GM19372 (cell line): Measurements from ENCODE around the gene NCKAP5.

Source experiments
- ATAC-seq: cut with Tn5 transposase; IDR thresholded peaks from one replicate; pipeline ENCODE4 v1.9.1; 2021; ENCODE audit warnings: mild to moderate bottlenecking, low read depth, moderate library complexity; ENCODE audit not compliant: unreplicated experiment

NCKAP5 gene

DNA sequence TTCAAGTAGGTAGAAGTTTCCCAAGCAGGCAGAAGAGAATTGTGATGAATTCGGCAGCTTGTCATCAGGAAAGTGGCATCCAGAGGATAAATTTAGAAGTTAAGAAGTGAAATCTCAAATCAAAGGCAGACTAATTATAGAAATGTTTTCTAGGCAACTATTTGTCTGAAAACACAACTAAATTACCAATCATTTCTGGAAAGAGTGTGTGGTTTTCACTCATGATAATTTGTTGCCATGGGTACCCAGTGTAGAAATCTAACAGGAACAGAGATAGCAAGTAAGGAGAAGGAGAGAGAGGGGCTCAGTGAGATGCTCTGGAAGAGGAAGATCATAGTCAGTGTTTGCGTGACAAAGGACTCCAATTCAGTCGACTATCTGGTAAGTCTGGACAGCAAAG is 208.1 kb downstream of the NCKAP5 start:
- no peak for ATAC-seq

DNA sequence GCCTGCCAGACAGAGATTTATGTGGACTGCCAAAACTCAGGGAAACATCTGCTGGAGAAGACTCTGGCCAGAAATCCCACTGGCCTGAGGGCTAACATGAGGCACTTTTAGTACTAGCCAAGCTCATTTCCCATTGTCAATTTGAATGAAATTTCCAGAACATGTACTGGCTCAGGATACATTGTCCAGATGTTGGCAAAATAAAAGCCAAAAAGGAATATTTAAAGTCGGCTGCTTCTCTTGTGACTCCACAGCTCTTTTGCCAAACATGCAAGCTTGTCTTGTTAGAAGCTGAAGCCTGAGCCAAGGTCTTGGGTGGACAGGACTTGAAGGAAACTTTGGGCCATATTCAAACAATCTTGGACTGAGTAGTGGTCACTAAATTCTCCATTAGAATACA is 215.5 kb downstream of the NCKAP5 start:
- no peak for ATAC-seq

DNA sequence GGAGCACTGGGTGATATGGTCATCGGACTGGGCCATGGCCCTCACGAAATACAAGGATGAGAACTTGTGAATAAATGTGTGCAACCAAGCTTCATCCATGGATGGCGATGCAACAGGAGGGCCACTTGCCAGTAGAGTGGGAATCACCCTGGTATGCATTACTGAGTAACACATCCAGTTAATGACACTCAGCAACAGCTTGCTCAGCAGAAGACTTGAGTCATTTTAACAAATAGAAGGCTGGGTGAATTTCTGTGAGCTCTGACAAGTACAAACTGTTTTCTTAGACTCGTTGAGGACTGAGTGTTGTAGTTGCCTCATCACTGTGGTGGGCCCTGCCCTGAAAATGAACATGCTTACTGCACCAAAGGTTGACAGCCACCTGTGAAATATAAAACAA is 221.6 kb downstream of the NCKAP5 start:
- no peak for ATAC-seq

DNA sequence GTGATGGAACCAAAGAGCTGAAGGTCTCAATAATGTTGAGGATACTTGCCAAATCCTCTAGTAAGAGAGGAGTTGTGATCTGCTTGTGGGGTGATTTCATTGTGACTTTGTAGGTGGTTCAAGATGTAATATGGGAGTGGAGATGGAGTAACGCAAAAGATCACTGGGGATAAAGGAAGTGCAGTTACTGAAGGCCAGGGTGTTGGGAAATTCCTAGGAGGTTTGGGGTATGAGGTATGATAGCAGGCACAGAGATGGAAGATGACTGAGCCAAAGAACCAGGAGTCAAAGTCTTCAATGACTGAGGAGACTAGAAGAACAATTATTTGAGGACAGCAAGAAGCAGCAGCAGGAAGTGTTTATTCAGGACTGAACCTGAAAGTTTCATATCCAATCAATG is 222.6 kb downstream of the NCKAP5 start:
- no peak for ATAC-seq

DNA sequence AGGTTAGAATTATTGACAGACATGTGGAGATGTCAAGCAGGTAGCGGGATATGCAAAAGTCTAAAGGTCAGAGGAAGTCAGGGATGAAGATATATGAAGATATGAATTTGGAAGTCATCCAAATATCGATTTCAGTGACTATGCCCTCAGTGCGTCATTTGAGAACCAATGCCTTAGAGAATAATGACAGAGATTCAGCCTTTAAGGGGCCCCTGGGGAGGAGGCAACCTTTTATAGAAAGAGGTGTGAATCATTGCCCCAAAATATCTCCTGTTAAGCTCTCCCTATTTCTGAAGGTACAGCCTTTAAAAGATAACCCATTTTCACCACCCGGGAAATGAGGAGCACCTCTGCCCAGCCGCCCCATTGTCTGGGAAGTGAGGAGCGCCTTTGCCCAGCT is 223.4 kb downstream of the NCKAP5 start:
- ATAC-seq, result no peak

DNA sequence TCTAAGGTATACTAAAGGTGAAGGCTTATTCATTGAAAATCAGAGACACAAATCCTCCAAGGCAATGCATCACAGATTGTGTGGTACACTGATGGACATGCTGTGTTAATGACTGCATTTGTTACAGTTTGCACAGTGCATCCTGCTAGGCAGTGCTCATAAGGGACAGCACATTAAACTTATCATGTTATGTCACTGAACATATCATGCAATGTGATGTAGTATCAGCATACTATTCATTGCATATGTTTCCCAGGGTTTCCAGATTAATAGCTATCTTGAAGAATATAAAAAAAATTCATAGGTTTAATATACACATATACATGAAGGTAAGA is 225.3 kb downstream of the NCKAP5 start:
- no peak for ATAC-seq

DNA sequence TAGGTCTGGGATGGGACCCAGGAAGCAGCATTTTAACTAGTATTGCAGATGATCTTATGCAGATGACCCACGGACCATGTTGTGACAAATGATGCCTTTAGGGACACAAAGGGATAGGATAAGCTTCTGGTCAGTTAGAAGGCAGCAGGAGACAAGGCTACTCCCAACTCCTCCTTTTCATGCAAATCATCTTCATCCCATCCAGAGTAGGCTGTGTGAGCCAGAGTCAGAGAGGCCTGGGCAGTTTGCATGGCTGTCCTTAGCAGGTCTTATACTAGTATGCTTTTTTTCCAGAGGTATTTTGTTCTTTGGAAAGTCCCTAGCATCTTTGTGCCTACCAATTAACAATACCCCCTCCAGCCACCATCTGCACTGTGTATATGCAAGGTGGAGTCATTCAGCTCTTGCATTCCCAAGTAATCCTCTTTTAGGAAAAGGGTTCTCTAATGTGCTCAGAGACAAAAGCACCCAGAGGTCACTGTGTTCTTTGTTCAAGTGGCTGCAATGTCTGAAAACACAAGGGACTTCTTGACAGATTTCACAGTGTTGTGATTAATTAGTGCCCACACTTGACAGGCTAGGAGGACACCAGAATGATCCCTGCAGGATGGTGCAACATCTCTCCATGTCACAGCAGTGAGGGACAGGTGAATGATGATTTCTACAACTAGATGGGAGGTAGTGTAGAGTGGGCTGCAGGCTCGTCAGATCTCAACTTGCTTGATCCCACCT is 225.8 kb downstream of the NCKAP5 start:
- no peak for ATAC-seq

DNA sequence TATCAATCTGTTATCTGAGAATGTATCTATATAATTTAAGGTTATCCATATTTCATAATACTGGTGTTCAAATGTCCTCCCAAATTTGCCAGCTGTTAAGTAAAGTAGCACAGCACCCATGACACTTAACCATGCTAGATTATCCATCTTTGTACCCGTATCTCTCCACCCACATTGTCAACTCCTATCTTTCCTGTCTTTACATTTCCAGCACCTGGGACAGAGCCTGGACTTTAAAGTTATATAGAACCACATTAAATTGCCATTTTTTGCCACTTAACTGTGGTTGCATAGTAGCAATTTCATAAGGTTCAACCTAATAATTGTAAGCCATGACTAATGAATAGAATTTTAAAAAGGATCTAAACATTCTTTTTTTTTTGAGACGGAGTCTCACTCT is 226.7 kb downstream of the NCKAP5 start:
- ATAC-seq, result no peak

DNA sequence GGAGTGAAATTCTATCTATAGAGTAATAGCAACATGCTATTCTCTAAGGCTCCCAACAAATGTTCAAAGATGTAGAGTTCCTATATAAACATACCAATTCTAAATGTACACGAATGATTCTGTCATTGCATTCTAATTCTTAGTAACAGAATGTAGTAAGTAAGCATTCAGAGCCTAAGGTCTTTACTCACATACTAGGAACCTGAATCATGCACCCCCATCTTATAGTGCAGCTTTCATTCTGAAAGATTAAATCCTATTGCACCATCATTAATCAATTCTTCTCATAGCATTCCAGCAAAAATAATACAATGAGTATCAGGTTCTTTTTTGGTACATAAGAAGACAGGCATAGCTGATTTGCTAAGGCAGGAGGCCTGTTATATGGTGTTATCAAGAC is 230.0 kb downstream of the NCKAP5 start:
- no peak for ATAC-seq

DNA sequence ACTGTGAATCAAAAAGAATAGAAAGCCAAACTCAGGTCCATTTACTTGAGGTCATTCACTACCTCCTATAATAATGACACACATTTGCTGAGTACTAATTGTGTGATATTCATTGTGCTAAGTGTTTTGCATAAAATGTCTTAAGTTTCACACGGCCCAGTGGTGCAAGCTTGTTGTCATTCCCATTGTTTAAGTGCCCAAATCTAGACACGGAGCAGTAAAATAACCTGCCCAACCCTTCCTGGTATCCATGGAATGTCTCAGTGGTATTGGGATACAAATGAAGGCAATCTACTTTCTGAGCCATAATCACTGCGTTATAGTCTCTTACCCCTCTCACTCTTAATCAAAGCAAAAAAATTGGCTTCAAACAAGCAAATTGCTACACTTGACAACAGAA is 233.3 kb downstream of the NCKAP5 start:
- ATAC-seq, result no peak

DNA sequence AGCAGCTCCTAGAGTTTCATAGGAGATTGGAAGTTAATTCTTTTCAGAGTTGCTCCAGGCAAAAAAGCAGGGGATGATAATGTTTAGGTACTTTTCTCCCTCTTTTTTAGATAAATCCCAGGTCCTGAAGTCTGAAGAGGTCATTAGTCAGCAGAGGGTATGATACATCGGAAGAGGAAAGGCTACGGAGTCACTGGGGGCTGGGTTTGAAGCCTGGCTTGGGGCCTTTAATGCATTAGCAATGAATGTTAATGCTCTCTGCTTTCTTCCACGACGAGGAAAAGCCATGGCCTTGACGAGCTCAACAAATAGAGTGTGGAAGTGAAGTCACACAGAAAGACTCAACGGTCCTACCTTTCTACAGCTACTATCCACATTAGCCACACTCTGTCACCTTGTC is 235.1 kb downstream of the NCKAP5 start:
- no peak for ATAC-seq

DNA sequence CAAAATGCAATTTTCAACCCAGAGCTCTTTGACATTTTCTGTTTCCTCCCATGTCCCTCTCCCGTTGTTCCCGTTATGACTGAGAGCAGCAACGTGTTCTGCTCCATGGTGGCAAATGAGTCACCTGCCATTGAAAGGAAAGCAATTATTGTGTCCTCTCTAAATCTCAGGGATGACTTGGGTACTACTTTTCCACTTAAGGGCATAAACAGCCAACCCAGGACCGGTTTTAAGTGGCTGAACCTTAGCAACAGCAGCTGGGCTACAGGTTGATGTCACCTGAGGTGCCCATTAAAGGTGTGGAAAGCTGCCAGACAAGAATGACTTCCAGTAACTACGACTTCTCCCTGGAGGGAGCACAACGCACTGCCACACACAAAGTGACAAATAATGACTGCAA is 236.8 kb downstream of the NCKAP5 start:
- ATAC-seq, result no peak

DNA sequence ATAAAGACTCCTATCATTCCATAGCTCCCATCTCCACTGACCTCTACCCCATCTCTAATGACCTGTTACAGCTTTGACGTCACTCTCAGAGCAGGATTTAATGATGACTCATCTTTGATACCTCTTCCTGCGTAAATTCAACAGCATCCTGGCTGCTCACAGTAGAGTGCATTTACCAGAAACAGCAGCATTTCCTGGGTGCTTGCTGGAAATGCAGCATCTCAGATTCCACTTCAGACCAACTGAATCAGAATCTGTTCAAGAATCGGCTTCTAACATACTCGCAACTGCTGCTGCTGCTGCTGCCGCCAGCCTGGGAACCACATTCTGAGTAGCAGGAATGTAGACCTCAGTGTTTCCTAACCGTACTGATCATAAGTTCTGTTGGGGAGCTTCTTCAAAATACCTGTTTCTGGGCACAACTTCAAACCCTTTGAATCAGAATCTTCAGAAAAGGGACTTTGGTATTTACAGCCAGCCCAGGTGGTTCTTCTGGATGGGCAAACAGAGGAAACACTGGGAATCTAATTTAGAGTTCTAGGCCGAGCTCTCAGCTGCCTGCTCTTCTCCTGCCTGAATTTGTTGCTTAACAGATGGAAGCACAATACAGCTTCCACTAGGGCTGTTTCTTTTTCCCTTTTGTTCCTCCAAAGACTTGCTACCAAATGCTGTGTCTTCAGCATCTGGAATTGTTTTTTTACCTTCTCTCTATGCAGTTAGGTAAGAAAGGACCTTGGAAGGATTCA is 241.4 kb downstream of the NCKAP5 start:
- ATAC-seq, result no peak

DNA sequence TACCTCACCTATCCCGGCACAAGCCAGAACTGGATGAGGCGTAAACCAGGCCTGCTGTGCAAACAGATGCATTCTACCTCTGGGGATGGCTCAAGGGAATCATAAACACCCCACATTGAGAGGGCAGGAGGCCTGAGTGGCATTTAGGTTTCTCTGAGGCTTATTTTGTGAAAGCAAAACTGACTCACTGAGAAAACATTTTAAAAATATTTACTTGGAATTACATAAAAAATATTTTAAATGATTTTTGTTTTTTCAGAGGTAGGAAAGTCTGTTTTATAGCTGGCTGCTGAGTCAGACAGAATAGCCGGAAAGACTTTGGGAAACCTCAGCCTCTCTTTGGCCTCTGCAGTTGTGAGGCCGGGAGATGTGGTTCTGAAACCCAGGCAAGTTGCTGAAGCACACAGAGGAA is 244.1 kb downstream of the NCKAP5 start:
- ATAC-seq, result no peak

DNA sequence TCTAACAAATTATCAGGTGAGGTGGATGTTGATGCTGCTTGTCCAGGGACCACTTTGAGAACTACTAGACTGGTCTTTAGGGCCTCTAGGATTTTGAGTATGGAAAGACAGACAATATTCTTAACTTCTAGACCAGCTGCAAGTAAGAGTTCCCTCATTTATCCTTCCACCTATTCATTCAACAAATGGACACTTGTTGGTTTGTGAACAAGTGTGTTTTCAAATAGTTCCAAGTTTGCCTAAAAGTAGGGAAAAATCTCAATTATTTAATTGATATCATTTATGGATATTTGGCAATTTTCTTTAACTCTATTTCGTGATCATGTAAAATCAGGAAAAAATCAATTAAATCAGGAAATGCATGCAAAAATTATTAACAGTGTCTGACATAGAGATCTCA is 245.4 kb downstream of the NCKAP5 start:
- no peak for ATAC-seq

DNA sequence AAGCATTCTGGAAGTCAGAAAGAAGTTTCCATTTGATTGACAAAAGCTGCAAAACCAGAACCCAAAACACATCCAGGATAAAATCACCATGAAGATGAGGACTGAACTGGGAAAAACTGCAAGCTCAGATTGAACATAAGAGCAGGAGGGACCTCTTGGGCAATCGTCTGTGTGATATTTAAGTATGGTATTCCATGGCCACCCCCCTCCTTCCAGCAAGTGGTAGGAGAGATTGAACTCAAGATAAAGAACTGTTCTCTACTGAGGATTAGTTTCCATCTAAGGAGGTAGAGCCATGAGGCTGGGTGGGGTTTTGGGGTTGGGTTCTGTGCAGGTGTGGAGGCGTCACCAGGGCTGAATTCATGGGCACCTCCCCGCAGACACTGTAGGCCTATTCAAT is 251.1 kb downstream of the NCKAP5 start:
- ATAC-seq, result no peak

DNA sequence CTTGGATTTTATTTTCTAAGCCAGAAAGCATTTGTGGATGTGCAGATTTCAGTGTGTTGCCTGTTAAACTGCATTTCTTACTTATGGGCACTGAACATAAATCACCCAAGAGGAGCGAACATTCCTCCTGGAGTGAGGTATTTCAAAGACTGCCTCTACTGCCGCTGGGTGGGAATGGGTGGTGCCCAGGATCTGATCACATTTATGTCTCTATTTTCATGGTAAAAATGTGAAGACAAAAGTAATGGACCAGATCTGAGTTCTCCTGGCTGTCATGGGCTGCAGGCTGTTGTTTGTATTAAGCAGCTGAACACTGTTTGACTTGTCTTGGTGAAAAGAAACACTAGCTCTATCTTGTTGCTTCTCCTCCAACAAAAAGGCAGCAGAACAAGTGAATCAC is 251.7 kb downstream of the NCKAP5 start:
- no peak for ATAC-seq

DNA sequence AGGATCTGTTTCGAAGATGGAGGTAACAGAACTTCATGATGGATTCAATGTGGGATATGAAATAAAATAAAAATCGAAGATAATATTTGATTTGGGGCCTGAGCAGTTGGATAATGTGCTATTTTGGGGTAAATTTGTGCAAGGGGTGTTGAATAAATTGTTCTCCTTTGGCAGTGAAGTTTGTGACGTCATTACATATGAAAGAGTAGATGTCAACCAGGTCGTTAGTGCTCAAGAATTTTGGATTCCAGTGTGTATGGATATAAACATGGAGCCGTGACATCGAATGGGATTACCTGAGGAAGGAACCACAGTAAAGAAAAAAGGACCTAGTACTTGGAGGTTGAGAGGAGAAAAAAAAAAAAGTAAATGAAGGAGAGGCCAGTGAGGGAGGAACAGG is 253.0 kb downstream of the NCKAP5 start:
- no peak for ATAC-seq

DNA sequence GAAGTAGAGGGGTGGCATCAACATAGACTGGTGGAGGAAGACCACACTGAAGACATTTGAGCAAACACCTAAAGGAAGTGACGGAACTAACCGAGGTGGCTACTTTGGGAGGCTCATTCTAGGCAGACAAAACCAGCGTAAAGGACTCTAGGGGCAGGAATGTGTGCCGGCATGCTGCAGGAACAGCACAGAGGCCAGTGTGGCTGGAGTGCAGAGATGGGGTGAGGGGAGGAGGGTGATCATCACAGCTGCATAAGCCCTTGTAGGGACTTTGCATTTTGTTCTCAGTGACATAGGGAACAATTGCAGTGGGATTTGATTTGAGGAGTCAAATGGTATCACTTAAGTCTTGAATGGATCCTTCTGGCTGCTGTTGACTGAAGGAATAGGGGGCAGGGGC is 253.5 kb downstream of the NCKAP5 start:
- ATAC-seq, result no peak

DNA sequence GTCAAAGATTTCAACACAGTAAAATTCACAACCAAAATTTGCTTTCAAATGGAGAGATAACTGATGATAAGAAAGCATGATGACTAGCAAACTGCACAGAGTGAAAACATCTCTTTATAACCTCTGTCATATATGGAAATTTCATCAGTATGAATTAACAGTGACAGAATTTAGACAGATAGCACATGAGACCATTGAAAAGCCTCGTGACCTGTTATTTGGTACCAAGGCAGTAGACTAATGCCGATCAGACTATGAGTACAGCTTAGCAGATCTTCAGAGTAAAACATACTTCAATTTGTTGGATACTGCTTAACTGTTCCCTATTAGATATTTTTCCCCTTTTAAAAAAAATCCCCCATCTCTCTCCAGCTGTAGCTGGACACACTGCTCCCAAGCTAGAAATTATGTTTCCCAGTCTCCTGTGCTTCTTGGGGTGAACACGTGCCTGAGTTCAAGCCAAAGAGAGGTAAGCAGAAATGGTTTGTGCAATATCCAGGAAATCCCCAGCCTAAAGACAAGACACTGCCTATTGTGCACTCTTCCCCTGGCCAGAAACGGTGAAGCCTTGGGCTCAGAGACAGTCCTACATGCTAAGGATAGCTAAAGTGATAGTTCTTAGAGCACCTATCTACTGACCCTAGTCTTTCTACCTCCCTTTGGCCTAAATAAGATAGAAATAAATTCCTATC is 256.1 kb downstream of the NCKAP5 start:
- ATAC-seq, result no peak

DNA sequence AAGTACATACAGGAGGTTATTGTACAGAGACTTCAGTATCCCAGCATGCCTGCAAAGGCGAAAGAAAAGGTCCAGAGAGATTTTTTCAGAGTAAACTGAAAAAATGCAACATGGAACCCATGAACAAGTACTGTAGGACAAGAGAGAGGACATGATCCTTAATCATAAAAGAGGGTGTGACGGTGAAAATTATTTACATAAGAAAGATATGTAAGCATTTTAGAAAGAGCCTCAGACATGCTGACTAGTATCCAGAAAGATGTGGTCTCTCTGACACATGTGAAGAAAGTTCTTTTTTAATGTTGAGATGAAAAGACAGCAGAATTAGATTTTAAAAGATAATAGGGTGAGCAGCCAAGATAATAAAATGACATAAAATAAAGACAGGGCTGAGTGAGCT is 262.0 kb downstream of the NCKAP5 start:
- ATAC-seq, result no peak

DNA sequence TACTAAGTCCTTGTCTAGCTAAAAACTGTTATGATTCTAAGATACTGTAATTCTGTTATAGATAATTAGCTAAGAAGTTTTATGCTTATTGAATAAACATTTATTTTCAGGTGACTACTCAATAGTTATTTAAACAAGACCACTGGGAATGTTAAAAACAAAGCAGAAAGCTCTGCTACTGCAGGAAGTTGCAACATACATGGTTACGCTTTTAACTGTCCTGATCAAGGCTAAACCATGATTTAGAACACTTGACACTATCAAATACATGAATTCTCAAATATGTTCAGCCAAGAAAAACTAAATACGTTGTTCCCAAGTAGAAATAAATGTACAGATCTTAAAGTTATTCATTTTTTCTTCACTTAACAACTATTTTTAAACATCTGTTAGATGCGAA is 263.9 kb downstream of the NCKAP5 start:
- ATAC-seq, result no peak
